HG02884 (cell line): ENCODE measurements around the gene NUTM2F.
"Not testable (repeated sequence)": the region's sequence is repeated elsewhere in the genome, so short reads cannot be mapped to it uniquely, and the experiment has no call there.

ENCODE experiments used
- ATAC-seq: cut with Tn5 transposase; IDR thresholded peaks from one replicate; pipeline ENCODE4 v1.9.1; 2021; ENCODE audit warnings: mild to moderate bottlenecking, moderate library complexity; ENCODE audit not compliant: unreplicated experiment

The NUTM2F gene

GRCh38 chr9:94317949-94318657 is 10.3 kb downstream of the NUTM2F start:
- ATAC-seq = not testable (repeated sequence)

- ATAC-seq = not testable (repeated sequence)
Measured at GRCh38 chr9:94316236-94316635, 12.2 kb downstream of the NUTM2F start.

DNA sequence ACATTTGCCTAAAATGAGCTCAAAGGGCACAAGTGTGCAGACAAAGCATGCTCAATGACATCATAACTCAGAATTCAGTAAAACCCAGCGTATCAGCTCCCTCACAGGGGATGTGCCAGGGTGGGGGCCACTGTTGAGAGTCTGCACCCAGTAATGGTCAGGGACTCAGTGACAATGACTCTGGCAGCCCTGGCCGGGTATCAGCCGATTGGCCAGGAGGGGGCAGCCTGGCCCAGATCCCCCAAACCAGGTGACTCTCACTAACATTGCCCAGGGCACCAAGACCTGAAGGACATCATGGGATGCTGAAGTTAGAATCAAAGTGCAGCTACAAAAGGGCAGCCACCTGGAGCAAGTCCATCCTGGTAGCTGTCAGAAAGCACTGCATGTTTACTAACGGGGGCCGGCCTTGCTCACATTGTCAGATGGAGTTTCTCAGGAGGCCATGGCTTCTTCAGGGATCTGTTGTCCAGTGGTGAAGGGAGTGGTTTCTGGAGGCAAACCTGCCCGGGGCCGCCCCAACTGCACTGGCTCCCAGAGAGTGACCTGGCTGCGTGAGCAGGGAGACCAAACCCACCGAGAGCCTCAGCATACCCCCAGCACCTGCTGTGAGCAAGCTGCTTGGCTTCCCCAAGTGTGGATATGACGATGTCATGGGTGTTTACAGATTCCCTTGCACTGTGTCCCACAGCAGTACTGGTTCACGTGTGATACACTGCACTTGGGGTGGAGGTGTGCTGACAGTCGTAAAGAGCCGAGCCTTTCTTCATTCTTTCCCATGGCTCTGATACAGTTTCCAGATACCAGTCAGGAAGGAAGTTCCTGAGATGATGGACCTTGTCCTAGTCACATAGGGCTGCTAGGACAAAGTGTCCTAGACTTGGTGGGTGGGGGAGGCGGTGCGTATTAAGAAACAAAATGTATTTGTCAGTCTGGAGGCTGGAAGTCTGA is 13.1 kb downstream of the NUTM2F start:
- not testable (repeated sequence) for ATAC-seq

- no peak for ATAC-seq
Measured at GRCh38 chr9:94303321-94303720, 25.1 kb downstream of the NUTM2F start.

DNA sequence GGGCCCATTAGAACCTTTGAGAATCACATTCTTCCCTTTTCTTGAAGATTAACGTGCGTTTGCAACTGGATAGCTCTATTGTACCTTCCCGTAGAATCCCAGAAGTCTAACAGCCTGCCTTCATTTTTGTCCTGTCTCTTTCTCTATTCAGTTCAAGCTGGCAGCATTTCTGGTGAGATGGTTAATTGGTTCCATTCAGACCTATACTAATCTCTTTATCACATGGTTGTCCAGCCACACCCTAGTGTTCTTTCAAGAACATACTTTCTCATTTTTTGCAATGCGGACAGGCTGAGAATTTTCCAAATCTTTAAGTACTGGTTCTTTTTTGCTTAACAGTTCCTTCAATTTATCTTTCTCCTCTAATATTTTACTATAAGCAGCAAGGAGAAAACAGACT is 26.0 kb downstream of the NUTM2F start:
- ATAC-seq = no peak

- ATAC-seq = no peak
Measured at GRCh38 chr9:94301583-94301982, 26.9 kb downstream of the NUTM2F start.

GRCh38 chr9:94300470-94301301 is 27.8 kb downstream of the NUTM2F start:
- no peak for ATAC-seq

- no peak for ATAC-seq
Measured at GRCh38 chr9:94298949-94299599, 29.4 kb downstream of the NUTM2F start.

GRCh38 chr9:94289691-94290090 is 38.8 kb downstream of the NUTM2F start:
- no peak for ATAC-seq

DNA sequence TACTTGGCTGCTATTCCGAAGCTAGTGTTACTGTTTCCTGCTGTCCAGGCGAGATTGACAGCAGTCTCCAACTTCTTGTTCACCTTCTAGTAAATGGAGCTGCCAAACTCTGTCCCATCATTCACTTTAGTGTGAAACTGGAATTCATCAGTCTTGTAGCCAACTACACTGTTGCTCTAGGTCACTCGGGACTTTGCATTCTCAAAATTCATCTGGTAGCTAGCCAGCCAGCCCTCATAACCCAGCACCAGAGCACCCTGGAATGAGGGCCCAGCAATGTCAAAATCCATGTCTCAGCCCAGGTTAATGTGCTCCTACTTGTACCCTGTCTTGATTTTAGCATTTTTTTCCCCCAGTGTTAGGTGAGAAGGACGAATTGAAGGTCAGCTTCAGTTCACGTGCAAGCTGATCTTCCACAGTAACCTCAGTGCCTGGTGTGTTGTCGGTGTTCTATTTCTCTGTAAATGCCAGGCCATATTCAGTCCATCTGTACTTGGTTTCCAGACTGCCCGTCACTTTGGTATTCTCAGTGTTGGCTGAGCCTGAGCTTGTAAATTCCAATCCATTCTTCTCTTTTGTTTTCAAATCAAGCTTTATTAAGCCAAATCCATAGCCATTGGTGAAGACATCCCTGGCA is 40.4 kb downstream of the NUTM2F start:
- ATAC-seq = no peak

DNA sequence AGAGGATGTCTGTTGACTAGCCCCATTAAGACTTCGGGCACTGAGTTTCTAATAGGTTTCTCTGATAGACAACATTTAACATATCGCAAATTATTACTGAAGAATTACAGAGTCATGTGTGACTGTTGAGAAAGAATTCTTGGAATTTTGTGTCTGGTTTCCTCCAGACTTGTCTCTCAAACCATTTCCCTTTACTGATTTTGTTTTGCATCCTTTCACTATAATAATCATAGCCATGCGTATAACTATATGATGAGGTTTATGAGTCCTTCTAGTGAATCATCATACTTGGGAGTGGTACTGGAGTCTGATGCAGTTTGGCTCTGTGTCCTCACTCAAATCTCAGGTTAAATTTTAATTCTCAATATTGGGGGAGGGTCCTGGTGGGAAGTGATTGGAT is 42.3 kb downstream of the NUTM2F start:
- no peak for ATAC-seq

- ATAC-seq = no peak
Measured at GRCh38 chr9:94281101-94281500, 47.3 kb downstream of the NUTM2F start.

DNA sequence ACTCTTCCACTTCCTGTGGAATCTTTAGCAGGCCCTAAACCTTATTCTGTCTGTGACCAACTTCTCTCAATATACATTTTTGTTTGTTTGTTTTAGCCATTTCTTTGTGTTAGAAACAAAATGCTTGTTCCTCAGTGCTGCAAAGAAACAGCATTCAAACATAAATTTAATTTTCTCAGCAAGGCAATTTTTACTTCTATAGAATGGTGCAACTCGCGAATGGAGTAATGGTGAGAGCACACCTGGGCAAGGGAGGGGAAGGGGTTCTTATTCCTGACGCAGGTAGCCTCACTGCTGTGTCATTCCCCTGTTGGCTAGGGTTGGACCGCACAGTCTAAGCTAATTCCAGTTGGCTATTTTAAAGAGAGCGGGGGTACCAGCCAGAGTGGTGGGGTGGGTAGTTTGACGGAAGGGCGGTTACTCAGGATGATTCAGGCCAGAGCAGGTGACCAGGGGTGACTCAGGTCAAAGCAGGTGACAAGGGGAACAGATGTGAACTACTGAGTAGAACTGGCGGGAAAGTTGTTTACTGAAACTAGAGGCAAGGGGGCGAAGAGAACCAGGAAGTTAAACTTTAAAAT is 47.9 kb downstream of the NUTM2F start:
- no peak for ATAC-seq

DNA sequence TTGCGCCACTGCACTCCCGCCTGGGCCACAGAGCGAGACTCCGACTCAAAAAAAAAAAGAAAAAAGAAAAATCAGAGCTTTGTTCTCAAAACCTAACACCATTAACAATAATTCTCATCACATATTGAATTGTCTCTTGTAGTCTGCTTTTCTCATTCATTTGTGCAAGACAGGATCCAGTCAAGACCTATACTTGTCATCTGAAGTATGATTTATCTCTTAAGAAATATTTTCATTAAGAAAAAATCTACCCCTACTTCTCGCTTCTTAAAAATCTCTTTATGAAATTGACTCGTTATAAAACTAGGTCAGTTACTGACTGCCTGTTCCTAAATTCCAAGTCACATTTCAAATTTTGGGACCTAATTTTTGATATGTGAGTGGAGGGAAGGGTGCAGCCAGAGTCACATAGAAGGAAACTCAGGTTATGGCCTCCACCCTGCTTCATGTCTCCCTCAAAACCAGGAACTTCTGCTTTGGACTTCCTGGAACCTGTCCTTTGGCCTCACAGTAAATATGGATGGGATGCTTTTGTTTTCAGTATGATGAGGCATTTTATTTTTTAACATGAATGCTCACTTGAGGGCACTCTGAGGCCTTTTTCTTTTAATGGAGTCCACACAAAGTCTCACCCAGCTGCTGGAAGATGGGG is 50.4 kb downstream of the NUTM2F start:
- no peak for ATAC-seq

GRCh38 chr9:94277029-94277428 is 51.4 kb downstream of the NUTM2F start:
- ATAC-seq = not testable (repeated sequence)

DNA sequence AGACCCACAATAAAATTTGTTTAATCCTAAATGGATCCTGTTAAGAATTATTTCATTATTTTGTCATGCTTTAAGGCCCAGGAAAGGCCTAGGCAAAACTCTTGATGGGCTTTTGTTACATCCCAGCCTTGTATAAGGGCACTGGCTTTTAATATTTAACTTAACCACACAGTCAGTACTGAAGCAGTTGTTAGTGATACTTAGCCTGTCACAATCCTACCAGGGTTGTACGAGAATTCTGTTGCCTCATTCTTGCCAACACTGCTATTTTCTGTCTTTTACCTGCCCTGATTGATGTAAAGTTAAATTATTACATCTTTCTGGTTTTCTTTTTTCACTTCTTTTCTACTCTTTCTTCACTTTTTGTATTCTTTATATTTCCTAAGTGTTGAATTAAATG is 58.4 kb downstream of the NUTM2F start:
- ATAC-seq = no peak

- ATAC-seq = no peak
Measured at GRCh38 chr9:94269264-94269663, 59.2 kb downstream of the NUTM2F start.
